IMR-90 (cell line): ENCODE results near the gene TNFAIP8L1. TPM values are rescaled to one million over a fixed set of nuclear protein-coding genes. Genes with fewer than 3 reads are reported as not detected.

Experiments
- ATAC-seq: fragments of 200-7000 bp; cut with Tn5 transposase; 2 replicates; pipeline ENCODE4 v1.9.1; 2020; ENCODE audit warnings: low read depth, mild to moderate bottlenecking, moderate library complexity
- BruUV-seq: library from RNA; stranded (reverse); fragments of 400-500 nt; replicated peaks from 2 replicates; lab custom pipeline; 2021; lab: Mats Ljungman, UMichigan
- CTCF ChIA-PET: fragments of 300-600 bp; formaldehyde crosslinking; extraction: SDS; loops from one replicate; lab custom pipeline; 2021; ENCODE audit warnings: antibody characterized with exemption; lab: Yijun Ruan, JAX
- POLR2A ChIA-PET: fragments of 300-600 bp; sonication (Branson Sonifier 250); formaldehyde crosslinking; loops from one replicate; lab custom pipeline; 2022; ENCODE audit warnings: antibody characterized with exemption; ENCODE audit not compliant: unreplicated experiment; lab: Charles Lee
- DNase-seq: peaks from one replicate; pipeline ENCODE4 v3.0.0; 2013
- H2AFZ ChIP-seq: replicated peaks from 2 replicates; pipeline ENCODE3; 2013; ENCODE audit warnings: low read length, mild to moderate bottlenecking; ENCODE audit not compliant: poor library complexity
- H2AK5ac ChIP-seq: 2 replicates; pipeline ENCODE4 v1.6.1; 2013; ENCODE audit warnings: low read depth, low read length, inconsistent platforms
- H2AK9ac ChIP-seq: replicated peaks from 2 replicates; pipeline ENCODE3; 2013; ENCODE audit warnings: mild to moderate bottlenecking, low read depth, low read length, moderate library complexity; ENCODE audit not compliant: poor library complexity
- H2BK120ac ChIP-seq: 2 replicates; pipeline ENCODE4 v1.6.1; 2013; ENCODE audit warnings: low read depth, low read length, inconsistent platforms
- H2BK15ac ChIP-seq: 3 replicates; pipeline ENCODE4 v1.6.1; 2013; ENCODE audit warnings: low read depth, low read length, inconsistent platforms
- H2BK20ac ChIP-seq: 2 replicates; pipeline ENCODE4 v1.6.1; 2013; ENCODE audit warnings: low read depth, mild to moderate bottlenecking, inconsistent platforms, low read length, moderate library complexity
- H2BK5ac ChIP-seq: 2 replicates; pipeline ENCODE4 v1.6.1; 2013; ENCODE audit warnings: mild to moderate bottlenecking, low read depth, low read length, inconsistent platforms; ENCODE audit not compliant: poor library complexity, severe bottlenecking
- H3K14ac ChIP-seq: replicated peaks from 2 replicates; pipeline ENCODE4 v1.6.1; 2013; ENCODE audit warnings: low read depth, low read length, inconsistent platforms
- H3K18ac ChIP-seq: 2 replicates; pipeline ENCODE4 v1.6.1; 2013; ENCODE audit warnings: low read depth, low read length, control low read depth
- H3K23ac ChIP-seq: 2 replicates; pipeline ENCODE4 v1.6.1; 2013; ENCODE audit warnings: low read depth, low read length, inconsistent platforms
- H3K27ac ChIP-seq: 2 replicates; pipeline ENCODE4 v1.5.1; 2013; ENCODE audit warnings: mild to moderate bottlenecking, control low read depth, low read length; ENCODE audit not compliant: insufficient read depth
- H3K27me3 ChIP-seq: 2 replicates; pipeline ENCODE4 v1.6.1; 2013; ENCODE audit warnings: low read length; ENCODE audit not compliant: control insufficient read depth, insufficient read depth
- H3K36me3 ChIP-seq: 2 replicates; pipeline ENCODE4 v1.6.1; 2013; ENCODE audit warnings: low read length, mixed read lengths; ENCODE audit not compliant: control insufficient read depth, insufficient read depth
- H3K4ac ChIP-seq: 2 replicates; pipeline ENCODE4 v1.6.1; 2013; ENCODE audit warnings: low read depth, low read length, inconsistent platforms
- H3K4me1 ChIP-seq: 2 replicates; pipeline ENCODE4 v1.6.1; 2013; ENCODE audit warnings: low read length, mixed read lengths; ENCODE audit not compliant: control insufficient read depth, insufficient read depth
- H3K4me2 ChIP-seq: 2 replicates; pipeline ENCODE4 v1.6.1; 2013; ENCODE audit warnings: low read depth, mild to moderate bottlenecking, control low read depth, low read length, moderate library complexity
- H3K4me3 ChIP-seq: 2 replicates; pipeline ENCODE4 v1.5.1; 2013; ENCODE audit warnings: low read depth, mild to moderate bottlenecking, control low read depth, low read length, moderate library complexity; ENCODE audit not compliant: insufficient read depth
- H3K56ac ChIP-seq: 2 replicates; pipeline ENCODE4 v1.6.1; 2013; ENCODE audit warnings: low read length, inconsistent platforms; ENCODE audit not compliant: insufficient read depth; ENCODE audit errors: extremely low read depth
- H3K79me1 ChIP-seq, 2 experiments: 2 replicates each; pipeline ENCODE4 v1.6.1; 2013; ENCODE audit warnings: low read length in 2 of 2, inconsistent platforms in 1 of 2, low read depth in 1 of 2
- H3K9ac ChIP-seq: 2 replicates; pipeline ENCODE4 v1.6.1; 2013; ENCODE audit warnings: low read depth, low read length, control low read depth
- H3K9me1 ChIP-seq: 2 replicates; pipeline ENCODE4 v1.6.1; 2013; ENCODE audit warnings: low read length, inconsistent platforms; ENCODE audit not compliant: insufficient read depth
- H3K9me3 ChIP-seq: 2 replicates; pipeline ENCODE4 v1.6.1; 2013; ENCODE audit warnings: low read length; ENCODE audit not compliant: control insufficient read depth, insufficient read depth
- H4K20me1 ChIP-seq: 2 replicates; pipeline ENCODE4 v1.6.1; 2013; ENCODE audit warnings: low read length, inconsistent platforms; ENCODE audit not compliant: insufficient read depth
- H4K5ac ChIP-seq: 2 replicates; pipeline ENCODE4 v1.6.1; 2013; ENCODE audit warnings: mild to moderate bottlenecking, low read depth, low read length, control low read depth
- H4K8ac ChIP-seq, 2 experiments: 2 replicates each; pipeline ENCODE4 v1.6.1; 2013; ENCODE audit warnings: low read depth in 2 of 2, low read length in 2 of 2, control low read depth in 1 of 2, inconsistent platforms in 1 of 2
- H4K91ac ChIP-seq: 2 replicates; pipeline ENCODE4 v1.6.1; 2013; ENCODE audit warnings: low read depth, low read length, inconsistent platforms; ENCODE audit not compliant: insufficient read depth
- CEBPB ChIP-seq: IDR thresholded peaks from 2 replicates; pipeline ENCODE4 v1.6.1; 2012; ENCODE audit warnings: low read depth, low read length, improper control_type of control experiment
- FOS ChIP-seq: fragments of 150-350 bp; IDR thresholded peaks from 2 replicates; pipeline ENCODE4 v1.6.1; 2016; ENCODE audit warnings: low read depth, low read length
- MAFK ChIP-seq: IDR thresholded peaks from 2 replicates; pipeline ENCODE4 v1.6.1; 2012; ENCODE audit warnings: low read depth, low read length, improper control_type of control experiment
- MXI1 ChIP-seq: IDR thresholded peaks from 2 replicates; pipeline ENCODE4 v1.6.1; 2012; ENCODE audit warnings: low read depth, mild to moderate bottlenecking, low read length, moderate library complexity, borderline replicate concordance
- POLR2A ChIP-seq: IDR thresholded peaks from 2 replicates; pipeline ENCODE4 v1.6.1; 2012; ENCODE audit warnings: mild to moderate bottlenecking, low read depth, low read length
- RFX5 ChIP-seq: IDR thresholded peaks from 2 replicates; pipeline ENCODE4 v1.8.0; 2012; ENCODE audit warnings: low read depth, mild to moderate bottlenecking, low read length, moderate library complexity
- USF2 ChIP-seq: fragments of 150-350 bp; IDR thresholded peaks from 2 replicates; pipeline ENCODE4 v1.6.1; 2017; ENCODE audit warnings: mild to moderate bottlenecking, antibody characterized with exemption, low read length, low read depth
- WGBS, 2 experiments: methylation state at CpG; one replicate each; pipeline versions ENCODE4 v1.1.5 to v1.1.7; 2013; ENCODE audit warnings: missing lambda C conversion rate in 2 of 2; ENCODE audit not compliant: insufficient read length in 1 of 2; ENCODE audit errors: extremely low coverage in 2 of 2; 5-methylcytosine and 5-hydroxymethylcytosine counted together
- dilution Hi-C: fragments of 300-500 bp; cut with HindIII; formaldehyde crosslinking; loops from one replicate; pipeline ENCODE4 v1.14.3; 2018; ENCODE audit warnings: low sequenced_read_pairs; ENCODE audit not compliant: unreplicated experiment
- in situ Hi-C: fragments of 300-500 bp; cut with MboI; formaldehyde crosslinking; loops from 3 replicates; pipeline ENCODE4 v1.14.3; 2019; ENCODE audit warnings: low sequenced_read_pairs, inconsistent platforms, mixed read lengths
- intact Hi-C: fragments of 100-400 bp; cut with micrococcal nuclease; formaldehyde crosslinking; loops from 2 replicates; pipeline ENCODE4 v1.10.0; 2022
- polyA plus RNA-seq, 3 experiments: library from polyadenylated mRNA; depleted of rRNA; stranded (reverse); fragments of >200 nt; gene quantifications; 2 replicates each; pipeline ENCODE4 v1.2.3, GENCODE V29; 2012; ENCODE audit warnings: low replicate concordance in 1 of 3
- total RNA-seq: library from RNA; depleted of rRNA; stranded (reverse); fragments of >200 nt; gene quantifications from 2 replicates; pipeline ENCODE4 v1.2.3, GENCODE V29; 2012

TNFAIP8L1 gene
- total and polyA plus RNA-seq, 2 of the 4 experiments (the other 2 are of a cell fraction): 2.5 to 6.0 TPM

DNA sequence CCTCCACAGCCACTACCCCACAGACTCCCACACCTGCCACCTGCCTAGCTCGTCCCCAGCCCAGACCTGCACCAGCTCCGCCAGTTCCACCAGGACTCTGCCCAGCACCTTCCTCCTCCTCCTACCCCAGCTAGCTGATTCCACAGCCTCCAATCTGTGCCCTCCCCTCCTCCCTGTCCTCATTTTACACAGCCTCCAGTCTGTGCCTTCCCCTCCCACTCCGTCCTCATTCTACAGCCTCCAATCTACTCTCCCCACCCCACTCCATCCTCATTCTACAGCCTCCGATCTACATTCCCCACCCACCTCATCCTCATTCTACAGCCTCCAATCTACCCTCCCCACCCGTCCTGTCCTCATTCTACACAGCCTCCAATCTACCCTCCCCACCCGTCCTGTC, 23.5 kb downstream of the TNFAIP8L1 start:
- H2BK15ac ChIP-seq: no peak overlapping the region
- H3K27me3 ChIP-seq: no peaks in the 10 kb centered on the region
- DNase-seq (no peak), ATAC-seq (no peak)
- no peak overlapping the region for H3K4ac ChIP-seq
- peaks cover 62% of the 10 kb centered on the region for H3K36me3 ChIP-seq
- in situ Hi-C loops: no loop called here
- ChIA-PET POLR2A (no interaction called here), CTCF (no interaction called here)
- no peak overlapping the region for H2BK20ac ChIP-seq
- H3K4me1 ChIP-seq: no peaks in the 10 kb centered on the region
- H2AK5ac ChIP-seq: no peak overlapping the region
- H3K9me1 ChIP-seq: no peaks in the 10 kb centered on the region
- no peaks in the 10 kb centered on the region; the same call in 1 of the 2 replicates for H3K9me3 ChIP-seq
- no peak overlapping the region for H3K18ac ChIP-seq
- H3K23ac ChIP-seq: no peak overlapping the region
- H3K79me1 ChIP-seq: peaks cover 13 to 69% of the 10 kb centered on the region in 2 experiments; a peak in 3 of 4 replicates
- no TSS peak for BruUV-seq
- H3K9ac ChIP-seq: no peak overlapping the region
- no peak overlapping the region for H3K4me2 ChIP-seq
- H2BK120ac ChIP-seq: no peak overlapping the region
- H3K14ac ChIP-seq: no peak overlapping the region
- no peak overlapping the region for H3K56ac ChIP-seq
- peaks cover 46% of the 10 kb centered on the region for H4K20me1 ChIP-seq
- intact Hi-C loops: no loop called here
- no peak overlapping the region for H4K5ac ChIP-seq
- no peak overlapping the region for H2BK5ac ChIP-seq
- H2AFZ ChIP-seq: no peak overlapping the region
- WGBS, 2 experiments: 81% methylated on average over 6 of the region's 6 CpGs; no CpG with 5 or more reads in 1 of the 2 experiments
- H3K4me3 ChIP-seq: no peak overlapping the region
- no peak for TF ChIP-seq MXI1
- TF ChIP-seq MAFK: no peak
- no peak for TF ChIP-seq POLR2A
- TF ChIP-seq CEBPB: no peak
- TF ChIP-seq USF2: no peak
- TF ChIP-seq FOS: no peak
- no peak for TF ChIP-seq RFX5
- no peak overlapping the region for H3K27ac ChIP-seq
- H2AK9ac ChIP-seq: peak overlapping the region; percentile 5
- H4K8ac ChIP-seq: no peak overlapping the region
- no peak overlapping the region for H4K91ac ChIP-seq
- dilution Hi-C loops: no loop called here
